ENCODE measurements around the gene SYNC.
"Not testable (repeated sequence)": the region's sequence is repeated elsewhere in the genome, so short reads cannot be mapped to it uniquely, and the experiment has no call there.

Gene SYNC

DNA sequence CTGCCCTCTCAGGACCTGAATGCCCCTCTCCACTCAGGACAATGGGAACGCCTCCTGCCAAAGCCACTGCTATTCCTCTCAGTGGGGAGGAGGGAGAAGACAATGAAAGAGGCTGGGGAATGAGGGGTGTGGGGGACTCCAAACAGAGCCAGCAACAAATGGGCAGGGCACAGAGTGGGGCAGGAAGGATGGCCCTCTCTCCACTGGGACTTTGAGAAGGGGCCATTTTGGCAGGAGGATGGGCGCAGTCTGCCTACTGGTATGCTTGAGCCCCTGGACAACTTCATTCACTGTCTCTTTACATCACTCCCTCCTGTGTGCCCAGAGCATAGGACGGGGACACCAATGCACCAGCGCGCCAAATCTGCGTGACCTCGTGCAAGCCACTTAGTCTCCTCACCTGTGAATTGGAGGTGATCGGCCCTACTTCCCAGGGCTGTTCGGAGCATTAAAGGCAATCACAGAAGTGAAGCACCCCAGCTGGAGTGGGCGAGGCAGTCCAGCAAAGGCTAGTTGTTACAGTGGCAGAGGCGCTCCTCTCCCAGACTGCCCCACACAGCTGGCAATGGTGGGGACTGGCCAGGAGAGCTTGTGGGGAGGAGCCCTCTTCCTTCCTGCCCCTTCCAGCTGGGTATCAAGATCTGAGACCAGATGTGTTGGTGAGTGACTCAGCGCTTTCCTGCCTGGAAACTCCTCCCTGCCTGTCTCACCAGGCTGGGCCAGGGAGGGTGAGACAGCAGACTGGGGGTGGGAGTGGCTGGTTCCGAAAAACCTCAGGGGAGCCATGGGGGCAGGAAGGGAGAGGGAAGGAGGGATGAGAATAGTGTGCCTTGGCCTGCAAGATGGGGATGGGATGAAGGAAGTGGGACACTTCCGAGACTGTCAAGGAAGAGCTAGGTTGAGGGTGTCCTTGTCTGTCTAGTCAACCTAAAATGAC lies 22.4 kb upstream of the SYNC start:
- DNase-seq: no peak

DNA sequence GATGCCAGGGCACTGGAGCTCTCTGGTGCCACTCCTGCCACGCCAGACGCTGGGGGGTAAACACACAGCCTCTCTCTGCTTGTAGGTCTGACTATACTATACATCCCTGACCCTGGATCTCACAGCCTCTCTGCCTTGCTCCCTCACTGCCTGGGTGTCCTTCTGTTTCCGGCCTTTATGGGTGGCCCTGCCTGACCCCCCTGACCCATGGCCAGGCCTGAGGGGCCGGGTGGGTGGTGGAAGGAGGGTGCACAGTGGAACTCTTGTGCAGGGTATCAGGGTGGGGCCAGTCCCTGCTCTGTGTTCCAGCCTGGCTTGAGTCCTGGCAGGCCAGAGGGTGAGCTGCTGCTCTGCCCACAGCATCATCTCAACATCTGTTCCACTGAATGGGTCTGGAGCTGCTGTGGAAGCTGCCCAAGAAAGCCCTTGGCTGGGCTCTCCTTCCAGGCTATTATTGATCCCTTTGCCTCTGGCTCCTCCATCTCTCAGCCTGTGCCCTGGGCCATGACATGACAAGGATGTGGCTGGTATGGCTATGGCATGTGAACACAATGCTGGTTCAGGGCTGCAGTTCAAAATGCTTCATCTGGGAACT lies 17.2 kb upstream of the SYNC start:
- DNase-seq: no peak

DNA sequence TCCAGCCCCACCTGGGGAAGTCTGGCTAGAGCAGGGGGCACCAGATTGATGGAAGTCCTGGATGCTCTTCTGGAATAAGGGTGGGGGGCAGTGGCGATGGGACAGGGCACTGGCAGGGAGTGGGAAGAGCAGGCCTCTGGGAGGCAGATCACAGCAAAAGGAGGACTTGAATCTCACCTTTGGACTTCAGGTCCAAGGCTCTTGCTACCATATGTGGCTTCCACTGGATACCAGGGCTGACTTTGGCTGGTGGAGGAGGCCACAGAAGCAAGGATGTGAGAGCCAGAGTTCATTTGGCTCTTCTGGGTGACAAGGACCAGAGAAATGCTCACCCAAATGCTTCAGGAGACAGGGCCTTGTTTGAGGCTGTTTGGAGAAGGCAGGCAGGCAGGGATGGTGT lies 16.0 kb upstream of the SYNC start:
- DNase-seq: no peak

DNA sequence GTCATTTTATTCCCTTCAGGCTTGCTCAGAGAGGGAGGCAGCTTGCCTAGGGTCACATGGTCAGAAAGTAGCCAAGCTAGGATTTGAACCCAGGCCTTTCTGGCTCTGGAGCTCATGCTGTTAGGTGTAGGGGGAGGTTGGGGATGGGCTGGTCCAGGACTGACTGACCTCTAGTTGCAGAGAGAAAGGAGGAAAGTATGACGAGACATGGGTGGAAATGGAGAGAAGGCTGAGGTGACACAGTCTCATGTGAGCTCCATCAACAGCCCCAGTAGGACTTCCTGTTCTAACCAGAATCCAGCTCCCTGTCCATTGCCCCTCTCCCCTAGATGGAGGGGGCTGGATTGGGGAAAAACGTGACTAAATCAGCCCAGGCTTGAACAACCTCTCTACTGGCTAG lies 15.5 kb upstream of the SYNC start:
- DNase-seq: no peak

DNA sequence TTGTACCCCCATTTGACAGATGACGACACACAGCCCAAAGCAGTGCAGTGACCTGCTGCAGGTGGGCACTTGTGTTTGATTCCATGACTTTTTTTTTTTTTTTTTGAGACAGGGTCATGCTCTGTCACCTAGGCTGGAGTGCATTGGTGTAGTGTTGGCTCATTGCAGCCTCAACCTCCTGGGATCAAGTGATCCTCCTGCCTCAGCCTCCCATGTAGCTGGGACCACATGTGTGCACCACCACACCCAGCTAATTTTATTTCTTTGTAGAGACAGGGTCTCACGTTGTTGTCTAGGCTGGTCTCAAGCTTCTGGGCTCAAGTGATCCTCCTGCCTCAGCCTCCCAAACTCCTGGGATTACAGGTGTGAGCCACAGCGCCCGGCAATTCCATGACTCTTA lies 14.9 kb upstream of the SYNC start:
- DNase-seq: no peak

DNA sequence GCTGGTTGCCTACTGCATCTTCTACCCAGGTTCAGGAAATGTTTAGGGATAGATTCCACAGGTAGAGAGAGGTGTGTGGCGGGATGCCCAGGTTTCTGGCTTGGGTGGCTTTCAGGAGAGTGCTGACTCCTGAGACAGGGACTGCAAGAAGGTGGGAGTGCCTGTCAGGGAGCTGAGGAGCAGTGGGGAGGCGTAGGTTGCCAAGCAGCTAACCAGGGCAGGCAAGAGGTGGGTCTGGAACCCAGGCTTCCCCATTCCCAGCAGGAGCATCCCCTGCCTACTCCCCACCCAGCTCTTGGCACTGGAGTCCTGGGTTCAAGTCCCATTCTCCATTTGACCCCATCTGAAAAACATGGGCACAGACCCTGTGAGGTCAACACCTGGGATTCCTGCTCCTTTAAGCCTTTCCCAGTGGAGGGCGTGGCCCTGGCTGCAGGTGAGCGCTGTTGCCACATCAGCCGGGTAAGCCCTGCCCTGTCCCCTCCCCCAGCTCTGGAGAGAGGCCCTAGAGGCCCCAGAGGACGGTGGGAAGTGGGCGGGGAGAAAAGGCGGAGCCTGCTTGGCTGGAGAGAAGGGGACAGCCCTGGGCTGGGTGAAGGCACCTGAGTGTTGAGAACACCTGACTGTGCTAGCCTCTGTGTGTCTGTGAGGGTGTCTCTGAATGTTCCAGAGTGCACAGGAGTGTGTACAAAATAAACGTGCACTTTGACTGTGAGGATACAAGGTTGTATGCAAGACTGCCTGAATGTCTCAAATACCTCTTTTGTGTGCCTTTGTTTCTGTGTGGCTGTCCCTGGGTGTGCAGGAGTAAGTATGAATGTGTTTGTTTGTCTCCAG lies 14.0 kb upstream of the SYNC start:
- peak; percentile 82 for DNase-seq

DNA sequence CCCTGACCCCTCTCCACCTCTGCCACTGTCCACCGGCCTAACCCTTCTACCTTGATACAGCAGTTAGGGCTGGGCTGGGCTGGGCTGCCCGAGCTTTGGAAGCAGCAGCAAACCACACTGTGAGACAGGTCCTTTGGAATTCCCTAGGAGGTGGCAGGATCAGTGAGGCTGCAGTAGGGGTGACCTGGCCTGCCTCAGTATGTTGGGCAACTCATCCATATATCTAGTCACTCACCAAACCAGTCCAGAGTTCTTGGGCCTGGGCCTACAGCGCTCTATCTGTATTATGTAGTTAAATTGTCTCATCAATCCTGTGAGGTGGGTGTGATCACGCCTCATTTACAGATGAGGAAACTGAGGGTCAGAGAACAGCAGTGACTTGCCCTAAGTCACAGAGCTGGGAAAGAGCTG lies 13.3 kb upstream of the SYNC start:
- DNase-seq: no peak

DNA sequence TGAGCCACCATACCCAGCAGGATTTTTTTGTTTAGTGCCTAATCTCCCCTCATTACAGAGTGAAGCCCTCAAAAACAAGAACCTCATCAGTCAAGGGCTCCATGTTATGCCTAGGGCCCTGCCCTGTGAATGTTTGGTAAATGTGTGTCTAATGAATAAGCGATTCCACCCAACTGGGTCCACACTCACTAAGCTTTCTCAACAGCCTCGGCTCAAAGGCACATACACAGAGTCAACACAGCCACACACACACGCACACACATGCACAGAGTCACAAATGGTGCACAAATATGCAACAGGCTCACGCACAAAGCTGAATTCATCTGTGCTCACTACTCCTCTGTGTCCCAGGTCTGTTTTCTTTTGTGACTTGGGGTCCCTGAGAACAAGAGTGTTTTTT lies 11.7 kb upstream of the SYNC start:
- no peak for DNase-seq

DNA sequence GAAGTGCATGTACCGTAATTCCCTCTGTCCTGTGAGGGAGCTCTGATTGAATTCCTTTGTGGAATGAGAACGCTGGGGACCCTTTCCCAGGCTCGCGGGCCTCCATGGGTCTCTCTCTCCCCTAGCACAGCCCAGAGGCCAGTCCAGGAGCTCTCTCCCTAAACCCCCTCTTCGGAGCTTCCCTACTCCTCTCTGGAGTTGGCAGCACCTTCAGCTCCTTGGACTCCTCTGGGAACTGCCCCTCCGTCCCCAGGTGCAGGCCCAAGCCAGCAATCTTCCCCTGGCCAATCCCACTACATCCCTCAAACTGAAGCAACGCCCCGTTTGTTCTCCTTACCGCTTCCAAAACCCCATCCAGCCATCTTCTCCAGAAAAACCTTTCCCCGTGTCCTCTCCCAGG lies 10.5 kb upstream of the SYNC start:
- no peak for DNase-seq

DNA sequence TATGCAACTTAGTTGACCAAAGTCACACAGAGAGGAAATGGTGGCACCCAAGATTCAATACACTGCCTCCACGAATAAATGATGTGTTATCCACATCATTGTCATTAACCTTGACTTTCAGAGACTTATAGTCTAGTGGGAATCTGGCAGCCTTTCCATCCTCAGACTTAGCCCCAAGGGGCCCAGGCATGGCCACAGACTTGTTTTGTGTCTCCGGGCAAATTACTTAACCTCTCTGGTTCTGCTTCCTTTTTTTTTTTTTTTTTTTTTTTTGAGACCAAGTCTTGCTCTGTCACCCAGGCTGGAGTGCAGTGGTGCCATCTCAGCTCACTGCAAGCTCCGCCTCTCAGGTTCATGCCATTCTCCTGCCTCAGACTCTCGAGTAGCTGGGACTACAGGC lies 8.7 kb upstream of the SYNC start:
- not testable (repeated sequence) for DNase-seq

DNA sequence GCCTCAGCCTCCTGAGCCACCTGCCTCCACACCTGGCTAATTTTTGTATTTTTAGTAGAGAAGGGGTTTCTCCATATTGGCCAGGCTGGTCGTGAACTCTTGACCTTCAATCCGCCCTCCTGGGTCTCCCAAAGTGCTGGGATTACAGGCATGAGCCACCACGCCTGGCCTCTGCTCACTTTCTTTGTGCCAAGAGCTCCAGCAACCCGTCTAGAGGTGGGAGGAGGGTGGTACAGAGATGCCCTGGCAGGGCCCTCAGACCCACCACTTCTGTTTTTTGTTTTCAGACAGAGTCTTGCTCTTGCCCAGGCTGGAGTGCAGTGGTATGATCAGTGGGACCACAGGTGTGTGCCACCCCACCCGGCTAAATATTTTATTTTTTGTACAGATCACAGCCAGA lies 6.9 kb upstream of the SYNC start:
- DNase-seq: no peak

DNA sequence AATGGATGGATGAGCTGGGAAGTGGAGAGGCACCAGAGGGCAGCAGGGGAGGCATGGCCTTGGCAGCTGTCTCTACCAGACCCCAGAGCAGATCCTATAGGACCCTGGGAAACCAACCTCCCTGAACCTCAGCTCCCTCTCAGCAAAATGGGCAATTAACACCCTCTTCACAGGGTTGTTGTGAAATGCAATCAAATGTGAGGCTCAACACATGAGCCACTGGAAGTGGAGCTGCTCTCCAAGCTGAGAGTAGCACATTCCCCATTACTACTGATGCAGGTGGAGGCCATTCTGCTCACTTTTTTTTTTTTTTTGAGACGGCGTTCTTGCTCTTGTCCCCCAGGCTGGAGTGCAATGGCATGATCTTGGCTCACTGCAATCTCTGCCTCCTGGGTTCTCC lies 6.5 kb upstream of the SYNC start:
- DNase-seq: no peak

DNA sequence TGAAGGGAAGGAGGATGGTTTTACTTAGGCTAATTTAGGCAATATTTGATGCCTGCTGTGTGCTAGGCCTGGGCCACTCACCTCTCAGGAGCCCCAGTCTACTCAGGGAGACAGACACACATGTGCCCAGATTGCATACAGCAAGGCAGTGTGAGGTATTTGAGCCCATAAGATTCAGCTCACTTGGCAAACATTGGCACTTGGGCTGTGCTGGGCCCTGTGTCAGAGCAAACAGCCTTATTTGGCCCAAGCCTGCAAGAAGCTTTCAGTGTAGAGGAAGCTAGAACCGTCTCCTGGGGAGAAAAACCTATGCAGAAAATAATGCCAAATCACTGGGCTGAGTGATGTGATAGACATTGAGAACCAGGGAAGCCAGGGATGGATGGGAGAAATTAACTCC lies 3.9 kb upstream of the SYNC start:
- no peak for DNase-seq

DNA sequence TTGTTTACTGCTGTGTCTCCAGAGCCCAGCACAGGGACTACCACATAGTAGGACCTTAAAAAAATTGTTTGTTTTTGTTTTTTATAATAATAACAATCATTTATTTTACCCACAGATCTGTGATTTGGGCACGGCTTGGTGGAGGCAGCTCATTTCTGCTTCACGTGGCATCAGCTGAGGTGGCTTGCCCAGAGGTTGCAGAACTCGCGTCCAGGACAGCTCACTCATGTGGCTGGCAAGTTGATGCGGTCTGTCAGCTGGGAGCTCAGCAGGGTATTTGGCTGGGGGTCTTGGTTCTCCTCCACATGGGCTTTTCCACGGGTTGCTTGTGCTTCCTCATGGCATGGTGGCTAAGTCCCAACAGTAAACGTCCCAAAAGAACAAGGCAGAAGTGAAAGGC lies 2.9 kb upstream of the SYNC start:
- DNase-seq: no peak

DNA sequence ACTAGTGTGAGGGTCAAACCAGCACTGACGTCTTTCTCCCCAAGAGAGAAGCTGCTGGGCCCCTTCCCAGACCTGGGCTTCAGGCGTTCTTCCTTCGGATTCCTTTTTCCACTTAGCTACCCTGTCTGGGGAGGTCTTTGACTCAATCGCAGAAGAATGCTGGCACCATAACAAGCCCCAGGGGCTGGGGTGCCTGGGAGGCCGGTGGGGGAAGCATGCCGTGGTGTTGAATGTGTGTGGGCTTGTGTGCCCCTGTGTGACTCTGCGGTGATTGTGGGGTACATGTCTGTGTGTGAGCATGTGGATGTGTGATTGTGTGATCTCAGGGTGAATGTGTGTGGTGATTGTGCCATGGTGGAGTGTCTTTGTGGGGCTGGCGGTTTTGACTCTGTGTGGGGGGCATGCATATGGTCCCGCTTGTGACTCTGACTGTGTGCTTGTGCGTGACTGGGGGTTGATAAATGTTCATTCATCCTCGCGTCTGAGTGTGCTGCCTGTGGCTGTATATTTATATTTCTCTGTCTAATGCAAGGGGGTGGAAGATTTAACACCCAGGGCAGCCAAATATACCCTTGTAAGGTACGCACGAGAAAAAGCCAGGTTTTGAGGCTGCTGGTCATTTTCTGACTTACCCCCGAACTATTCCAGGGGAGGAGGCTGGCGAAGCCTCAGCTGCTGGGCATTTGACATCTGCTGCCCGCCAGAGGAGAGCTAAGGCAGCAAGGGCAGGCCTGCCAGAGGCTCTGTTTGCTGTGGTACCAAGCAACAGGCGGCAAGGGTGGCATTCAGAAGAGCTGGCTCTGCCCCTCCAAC lies 1.1 kb upstream of the SYNC start:
- no peak for DNase-seq

DNA sequence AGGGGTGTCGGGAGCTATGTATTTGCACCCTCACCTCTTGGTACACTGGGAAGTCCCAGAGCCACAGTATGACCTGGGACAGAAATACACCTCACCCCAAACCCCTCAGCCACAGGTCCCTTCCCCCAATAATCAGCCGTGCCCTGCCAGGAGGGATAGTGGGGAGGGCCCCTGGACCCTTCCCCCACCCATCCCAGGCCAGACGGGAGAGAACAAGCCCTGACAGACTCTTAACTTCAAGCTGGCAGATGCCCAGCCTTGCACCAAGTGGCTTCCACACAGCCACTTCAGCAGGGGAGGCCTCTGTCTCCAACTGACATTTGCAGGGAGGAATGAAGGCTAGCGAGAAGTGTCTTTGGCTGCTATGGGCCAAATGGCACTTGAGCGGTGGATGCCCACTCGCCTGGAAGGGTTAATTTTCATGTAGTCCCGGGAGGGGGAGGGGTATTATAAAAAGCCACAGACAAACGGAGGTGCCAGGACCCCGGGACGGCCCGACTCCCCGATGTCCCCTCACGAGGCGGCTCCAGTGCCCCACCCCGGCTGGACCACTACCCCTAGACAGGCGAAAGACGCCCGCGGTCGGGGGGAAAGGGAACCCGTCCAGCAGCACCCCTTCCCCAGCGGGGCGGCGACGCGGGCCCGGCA lies 495 bp downstream of the SYNC start:
- DNase-seq: no peak

DNA sequence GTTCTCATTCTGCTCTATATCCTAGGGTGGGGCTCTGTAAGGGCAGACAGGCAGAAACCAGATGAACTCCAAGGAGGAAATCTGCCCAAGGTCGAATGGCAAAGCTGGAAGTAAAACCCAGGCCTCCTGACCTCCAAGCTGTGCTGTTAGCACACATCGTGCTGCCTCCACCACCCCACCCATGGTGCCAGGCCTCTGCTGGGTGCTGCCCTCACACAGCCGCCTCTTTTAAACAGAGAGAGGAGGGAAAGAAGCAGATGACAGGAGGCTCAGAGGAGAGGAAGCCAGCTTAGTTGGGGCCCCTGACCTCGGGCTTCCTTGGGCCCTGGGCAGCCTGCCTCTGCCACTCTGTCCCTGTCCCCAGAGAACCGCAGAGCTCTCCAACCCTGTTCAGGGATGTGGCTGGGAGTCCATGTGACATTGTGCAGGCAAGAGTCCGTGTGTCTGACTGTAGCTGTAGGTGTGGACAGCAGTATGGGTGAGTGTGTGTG lies 1.1 kb downstream of the SYNC start:
- no peak for DNase-seq

DNA sequence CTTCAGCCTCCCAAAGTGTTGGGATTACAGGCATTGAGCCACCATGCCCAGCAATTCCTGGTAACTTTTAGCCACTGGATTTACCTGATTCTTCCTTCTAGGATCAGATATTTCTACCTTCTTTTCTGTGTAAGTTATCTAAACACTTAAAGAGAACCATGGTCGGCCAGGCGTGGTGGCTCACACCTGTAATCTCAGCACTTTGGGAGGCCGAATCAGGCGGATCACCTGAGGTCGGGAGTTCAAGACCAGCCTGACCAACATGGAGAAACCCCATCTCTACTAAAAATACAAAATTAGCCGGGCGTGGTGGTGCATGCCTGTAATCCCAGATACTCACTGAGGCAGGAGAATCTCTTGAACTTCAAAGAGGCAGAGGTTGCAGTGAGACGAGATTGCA lies 5.6 kb downstream of the SYNC start:
- not testable (repeated sequence) for DNase-seq

DNA sequence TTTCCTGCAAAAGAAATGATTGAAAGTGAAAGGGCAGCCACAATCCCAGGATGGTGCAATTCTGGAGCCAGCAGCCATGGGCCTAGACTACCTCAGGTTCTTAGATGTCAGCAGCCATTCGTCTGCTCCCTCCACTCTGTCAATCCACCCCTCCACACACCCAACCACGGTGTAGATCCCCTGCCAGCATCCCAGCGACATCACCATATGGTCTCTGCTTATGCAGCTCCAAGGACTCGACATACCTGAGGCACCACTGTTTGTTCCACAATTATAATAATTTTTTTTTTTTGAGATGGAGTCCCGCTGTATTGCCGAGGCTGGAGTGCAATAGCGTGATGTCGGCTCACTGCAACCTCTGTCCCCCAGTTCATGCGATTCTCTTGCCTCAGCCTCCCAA lies 6.5 kb downstream of the SYNC start:
- DNase-seq: no peak

DNA sequence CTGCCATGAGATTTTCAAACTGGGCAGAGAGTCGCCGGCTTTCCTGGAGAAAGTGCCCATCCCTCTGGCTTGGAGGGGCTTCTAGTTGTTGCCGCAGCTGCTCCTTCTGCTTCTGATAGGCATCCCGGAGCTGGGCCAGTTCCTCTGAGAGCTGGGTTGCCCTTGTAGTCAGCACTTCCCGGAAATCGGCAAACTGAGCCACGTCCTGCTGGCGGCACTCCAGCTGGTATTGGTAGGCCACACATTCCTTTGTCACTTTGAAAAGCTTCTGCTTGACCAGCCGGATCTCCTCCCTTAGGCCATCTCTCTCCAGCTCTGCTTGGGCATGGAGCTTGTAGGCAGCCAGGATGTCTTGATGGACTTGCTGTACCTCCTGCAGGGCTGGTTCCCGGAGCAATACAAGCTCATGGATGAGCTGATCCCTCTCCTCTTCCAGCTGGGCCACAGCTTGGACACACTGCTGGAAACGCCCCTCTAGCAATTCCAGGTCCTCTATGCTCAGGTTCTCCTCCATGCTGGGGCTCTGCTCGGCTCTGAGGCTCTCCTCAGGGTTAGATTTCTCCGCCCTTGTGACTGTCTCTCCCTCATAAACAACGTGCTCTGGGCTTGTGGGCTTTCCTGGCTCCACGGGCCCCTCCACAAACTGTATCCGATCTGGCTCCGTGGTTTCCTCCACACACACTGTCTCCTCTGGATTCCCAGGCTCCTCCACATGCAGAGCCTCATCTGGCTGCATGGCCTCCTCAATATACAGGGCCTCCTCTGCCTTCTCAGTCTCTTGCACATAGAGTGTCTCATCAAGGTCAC lies 7.3 kb downstream of the SYNC start:
- DNase-seq: no peak

DNA sequence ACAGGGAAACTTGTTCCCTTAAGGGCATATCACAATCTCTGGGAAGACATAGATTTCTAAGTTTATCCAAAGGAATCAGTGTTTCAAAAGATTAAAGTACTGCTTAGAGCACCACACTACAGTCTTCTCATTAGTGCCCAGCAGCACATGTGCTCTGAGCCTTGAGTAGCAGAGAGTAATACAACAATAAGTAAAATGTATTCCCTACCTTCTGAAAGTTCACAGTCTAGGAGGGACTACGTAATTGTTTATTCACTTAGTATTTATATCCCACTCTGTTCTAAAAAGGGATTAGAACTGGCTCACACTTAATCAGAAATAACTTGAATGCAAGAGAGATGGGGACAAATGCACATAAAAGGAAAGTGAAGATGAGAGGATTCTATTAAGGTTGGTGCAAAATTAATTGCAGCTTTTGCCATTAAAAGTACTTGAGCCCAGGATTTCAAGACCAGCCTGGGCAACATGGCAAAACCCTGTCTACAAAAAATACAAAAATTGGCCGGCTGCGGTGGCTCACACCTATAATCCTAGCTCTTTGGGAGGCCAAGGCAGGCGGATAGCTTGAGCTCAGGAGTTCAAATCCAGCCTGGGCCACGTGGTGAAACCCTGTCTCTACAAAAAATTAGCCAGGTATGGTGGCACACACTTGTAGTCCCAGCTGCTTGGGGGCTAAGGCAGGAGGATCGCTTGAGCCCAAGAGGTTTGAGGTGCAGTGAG lies 9.0 kb downstream of the SYNC start:
- no peak for DNase-seq

Measured in NCI-H1417 treated with DMSO at 0.1 percent for 48 hours (cell line).